GM23338 (cell line): ENCODE results near the gene EFCAB3. TPM values are rescaled to one million over a fixed set of nuclear protein-coding genes. Genes with fewer than 3 reads are reported as not detected.

Experiments used
- ATAC-seq: fragments of 200-7000 bp; cut with Tn5 transposase; 3 replicates; pipeline ENCODE4 v1.9.1; 2020
- DNase-seq: peaks from one replicate; pipeline ENCODE4 v3.0.0-alpha.2; 2015; ENCODE audit warnings: low spot score
- H2AFZ ChIP-seq: fragments of 200-600 bp; sonication (generic); 2 replicates; pipeline ENCODE4 v1.8.0; 2016; ENCODE audit warnings: antibody characterized with exemption, mild to moderate bottlenecking, moderate library complexity
- H3F3A ChIP-seq: fragments of 200-600 bp; sonication (generic); replicated peaks from 2 replicates; pipeline ENCODE4 v1.8.0; 2017; ENCODE audit warnings: antibody characterized with exemption, mixed run types, low read depth
- H3K27ac ChIP-seq: fragments of 200-600 bp; sonication (generic); 2 replicates; pipeline ENCODE4 v1.6.1; 2016; ENCODE audit warnings: low read depth
- H3K27me3 ChIP-seq: fragments of 200-600 bp; sonication (generic); 2 replicates; pipeline ENCODE4 v1.8.0; 2016; ENCODE audit warnings: mild to moderate bottlenecking, mixed run types, moderate library complexity; ENCODE audit not compliant: insufficient read depth
- H3K36me3 ChIP-seq: fragments of 200-600 bp; sonication (generic); 2 replicates; pipeline ENCODE4 v1.8.0; 2016; ENCODE audit warnings: mild to moderate bottlenecking; ENCODE audit not compliant: insufficient read depth
- H3K4me1 ChIP-seq: fragments of 200-600 bp; sonication (generic); 2 replicates; pipeline ENCODE4 v1.8.0; 2016; ENCODE audit warnings: mild to moderate bottlenecking, moderate library complexity; ENCODE audit not compliant: insufficient read depth
- H3K4me2 ChIP-seq: fragments of 200-600 bp; sonication (generic); 2 replicates; pipeline ENCODE4 v1.7.1; 2017; ENCODE audit warnings: mixed run types
- H3K4me3 ChIP-seq: fragments of 200-600 bp; sonication (generic); 2 replicates; pipeline ENCODE4 v1.6.1; 2016; ENCODE audit warnings: mixed run types
- H3K79me2 ChIP-seq: fragments of 200-600 bp; sonication (generic); replicated peaks from 2 replicates; pipeline ENCODE4 v1.8.0; 2017; ENCODE audit warnings: mild to moderate bottlenecking; ENCODE audit not compliant: insufficient read depth
- H3K9me2 ChIP-seq: fragments of 200-600 bp; sonication (generic); 2 replicates; pipeline ENCODE4 v1.8.0; 2017; ENCODE audit not compliant: insufficient read depth
- H4K20me1 ChIP-seq: fragments of 200-600 bp; sonication (generic); replicated peaks from 2 replicates; pipeline ENCODE4 v1.8.0; 2017; ENCODE audit warnings: mild to moderate bottlenecking; ENCODE audit not compliant: insufficient read depth
- H3K27ac Mint-ChIP-seq: 2 replicates; pipeline ENCODE4 v1.8.0; 2020; ENCODE audit warnings: inconsistent platforms, mild to moderate bottlenecking, moderate library complexity, mixed read lengths
- H3K27me3 Mint-ChIP-seq: 3 replicates; pipeline ENCODE4 v1.8.0; 2022; ENCODE audit warnings: low read depth, mild to moderate bottlenecking, moderate library complexity, mixed read lengths, inconsistent platforms; ENCODE audit not compliant: insufficient read depth, poor library complexity
- H3K36me3 Mint-ChIP-seq: 3 replicates; pipeline ENCODE4 v1.8.0; 2021; ENCODE audit warnings: low read depth, mild to moderate bottlenecking, inconsistent platforms, moderate library complexity, mixed read lengths
- H3K4me1 Mint-ChIP-seq: 3 replicates; pipeline ENCODE4 v1.8.0; 2020; ENCODE audit warnings: mild to moderate bottlenecking, inconsistent platforms, mixed read lengths
- H3K4me3 Mint-ChIP-seq: 3 replicates; pipeline ENCODE4 v1.8.0; 2021; ENCODE audit warnings: moderate library complexity, mild to moderate bottlenecking, inconsistent platforms, mixed read lengths
- H3K9me3 Mint-ChIP-seq: 3 replicates; pipeline ENCODE4 v1.8.0; 2020; ENCODE audit warnings: moderate library complexity, mild to moderate bottlenecking, inconsistent platforms, mixed read lengths
- JUNB ChIP-seq: IDR thresholded peaks from one replicate; pipeline ENCODE4 v1.6.1; 2016; ENCODE audit warnings: antibody characterized with exemption; ENCODE audit not compliant: unreplicated experiment
- NANOG ChIP-seq: IDR thresholded peaks from 2 replicates; pipeline ENCODE4 v1.6.1; 2016; ENCODE audit warnings: antibody characterized with exemption, borderline replicate concordance
- POLR2AphosphoS5 ChIP-seq: IDR thresholded peaks from 2 replicates; pipeline ENCODE4 v1.6.1; 2016; ENCODE audit warnings: antibody characterized with exemption, low read depth
- STAT1 ChIP-seq: IDR thresholded peaks from one replicate; pipeline ENCODE4 v1.6.1; 2016; ENCODE audit warnings: antibody characterized with exemption; ENCODE audit not compliant: unreplicated experiment
- ZNF114 ChIP-seq: fragments of 250-450 bp; sonication (Bioruptor Pico); IDR thresholded peaks from 2 replicates; pipeline ENCODE4 v1.5.0; 2020; ENCODE audit warnings: mild to moderate bottlenecking, moderate library complexity
- ZNF331 ChIP-seq: fragments of 250-450 bp; sonication (Bioruptor Pico); IDR thresholded peaks from 2 replicates; pipeline ENCODE4 v1.5.0; 2020; ENCODE audit warnings: low read depth, mild to moderate bottlenecking, moderate library complexity
- polyA plus RNA-seq: library from polyadenylated mRNA; unstranded; fragments of >200 nt; fragmentation: Nextera tagmentation; extraction: Ambion mirVana; gene quantifications from 2 replicates; pipeline ENCODE4 v1.2.1, GENCODE V29; 2016
- total RNA-seq: library from RNA; depleted of rRNA; stranded (reverse); fragments of >200 nt; shearing (Covaris generic); gene quantifications from 2 replicates; pipeline ENCODE4 v1.2.3, GENCODE V29; 2014
- TF ChIP-seq, protein P1 (sequence below): fragments of 250-450 bp; sonication (Bioruptor Pico); IDR thresholded peaks from 2 replicates; pipeline ENCODE4 v1.5.0; 2020; ENCODE audit warnings: mild to moderate bottlenecking, moderate library complexity
- TF ChIP-seq, protein P2 (sequence below): IDR thresholded peaks from 2 replicates; pipeline ENCODE4 v1.6.1; 2016; ENCODE audit warnings: antibody characterized with exemption

The EFCAB3 gene
- total and polyA plus RNA-seq, 2 experiments from 2014 or later, result not detected

DNA sequence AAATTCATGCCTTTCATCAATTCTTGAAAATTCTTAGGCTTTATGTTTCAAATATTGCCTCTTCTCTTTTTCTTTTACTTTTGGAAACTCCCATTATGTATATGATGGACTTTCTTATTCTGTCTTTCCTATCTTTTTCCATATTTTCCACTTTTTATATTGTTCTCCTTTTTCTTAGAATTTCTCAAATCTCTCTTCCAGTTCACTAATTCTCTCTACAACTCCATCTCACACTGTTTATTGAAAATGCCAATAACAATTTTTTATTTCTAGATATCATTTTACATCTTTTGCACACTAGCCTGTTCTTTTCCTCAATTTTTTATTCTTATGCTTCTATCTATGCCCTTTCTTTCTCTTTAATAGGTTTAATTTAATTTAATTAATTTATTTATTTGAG is 43.8 kb upstream of the EFCAB3 start (continued):
- TF ChIP-seq, protein P1, sequence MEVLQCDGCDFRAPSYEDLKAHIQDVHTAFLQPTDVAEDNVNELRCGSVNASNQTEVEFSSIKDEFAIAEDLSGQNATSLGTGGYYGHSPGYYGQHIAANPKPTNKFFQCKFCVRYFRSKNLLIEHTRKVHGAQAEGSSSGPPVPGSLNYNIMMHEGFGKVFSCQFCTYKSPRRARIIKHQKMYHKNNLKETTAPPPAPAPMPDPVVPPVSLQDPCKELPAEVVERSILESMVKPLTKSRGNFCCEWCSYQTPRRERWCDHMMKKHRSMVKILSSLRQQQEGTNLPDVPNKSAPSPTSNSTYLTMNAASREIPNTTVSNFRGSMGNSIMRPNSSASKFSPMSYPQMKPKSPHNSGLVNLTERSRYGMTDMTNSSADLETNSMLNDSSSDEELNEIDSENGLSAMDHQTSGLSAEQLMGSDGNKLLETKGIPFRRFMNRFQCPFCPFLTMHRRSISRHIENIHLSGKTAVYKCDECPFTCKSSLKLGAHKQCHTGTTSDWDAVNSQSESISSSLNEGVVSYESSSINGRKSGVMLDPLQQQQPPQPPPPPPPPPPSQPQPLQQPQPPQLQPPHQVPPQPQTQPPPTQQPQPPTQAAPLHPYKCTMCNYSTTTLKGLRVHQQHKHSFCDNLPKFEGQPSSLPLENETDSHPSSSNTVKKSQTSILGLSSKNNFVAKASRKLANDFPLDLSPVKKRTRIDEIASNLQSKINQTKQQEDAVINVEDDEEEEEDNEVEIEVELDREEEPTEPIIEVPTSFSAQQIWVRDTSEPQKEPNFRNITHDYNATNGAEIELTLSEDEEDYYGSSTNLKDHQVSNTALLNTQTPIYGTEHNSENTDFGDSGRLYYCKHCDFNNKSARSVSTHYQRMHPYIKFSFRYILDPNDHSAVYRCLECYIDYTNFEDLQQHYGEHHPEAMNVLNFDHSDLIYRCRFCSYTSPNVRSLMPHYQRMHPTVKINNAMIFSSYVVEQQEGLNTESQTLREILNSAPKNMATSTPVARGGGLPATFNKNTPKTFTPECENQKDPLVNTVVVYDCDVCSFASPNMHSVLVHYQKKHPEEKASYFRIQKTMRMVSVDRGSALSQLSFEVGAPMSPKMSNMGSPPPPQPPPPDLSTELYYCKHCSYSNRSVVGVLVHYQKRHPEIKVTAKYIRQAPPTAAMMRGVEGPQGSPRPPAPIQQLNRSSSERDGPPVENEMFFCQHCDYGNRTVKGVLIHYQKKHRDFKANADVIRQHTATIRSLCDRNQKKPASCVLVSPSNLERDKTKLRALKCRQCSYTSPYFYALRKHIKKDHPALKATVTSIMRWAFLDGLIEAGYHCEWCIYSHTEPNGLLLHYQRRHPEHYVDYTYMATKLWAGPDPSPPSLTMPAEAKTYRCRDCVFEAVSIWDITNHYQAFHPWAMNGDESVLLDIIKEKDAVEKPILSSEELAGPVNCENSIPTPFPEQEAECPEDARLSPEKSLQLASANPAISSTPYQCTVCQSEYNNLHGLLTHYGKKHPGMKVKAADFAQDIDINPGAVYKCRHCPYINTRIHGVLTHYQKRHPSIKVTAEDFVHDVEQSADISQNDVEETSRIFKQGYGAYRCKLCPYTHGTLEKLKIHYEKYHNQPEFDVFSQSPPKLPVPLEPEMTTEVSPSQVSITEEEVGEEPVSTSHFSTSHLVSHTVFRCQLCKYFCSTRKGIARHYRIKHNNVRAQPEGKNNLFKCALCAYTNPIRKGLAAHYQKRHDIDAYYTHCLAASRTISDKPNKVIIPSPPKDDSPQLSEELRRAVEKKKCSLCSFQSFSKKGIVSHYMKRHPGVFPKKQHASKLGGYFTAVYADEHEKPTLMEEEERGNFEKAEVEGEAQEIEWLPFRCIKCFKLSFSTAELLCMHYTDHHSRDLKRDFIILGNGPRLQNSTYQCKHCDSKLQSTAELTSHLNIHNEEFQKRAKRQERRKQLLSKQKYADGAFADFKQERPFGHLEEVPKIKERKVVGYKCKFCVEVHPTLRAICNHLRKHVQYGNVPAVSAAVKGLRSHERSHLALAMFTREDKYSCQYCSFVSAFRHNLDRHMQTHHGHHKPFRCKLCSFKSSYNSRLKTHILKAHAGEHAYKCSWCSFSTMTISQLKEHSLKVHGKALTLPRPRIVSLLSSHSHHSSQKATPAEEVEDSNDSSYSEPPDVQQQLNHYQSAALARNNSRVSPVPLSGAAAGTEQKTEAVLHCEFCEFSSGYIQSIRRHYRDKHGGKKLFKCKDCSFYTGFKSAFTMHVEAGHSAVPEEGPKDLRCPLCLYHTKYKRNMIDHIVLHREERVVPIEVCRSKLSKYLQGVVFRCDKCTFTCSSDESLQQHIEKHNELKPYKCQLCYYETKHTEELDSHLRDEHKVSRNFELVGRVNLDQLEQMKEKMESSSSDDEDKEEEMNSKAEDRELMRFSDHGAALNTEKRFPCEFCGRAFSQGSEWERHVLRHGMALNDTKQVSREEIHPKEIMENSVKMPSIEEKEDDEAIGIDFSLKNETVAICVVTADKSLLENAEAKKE (CRISPR knock-in tag), result no peak

DNA sequence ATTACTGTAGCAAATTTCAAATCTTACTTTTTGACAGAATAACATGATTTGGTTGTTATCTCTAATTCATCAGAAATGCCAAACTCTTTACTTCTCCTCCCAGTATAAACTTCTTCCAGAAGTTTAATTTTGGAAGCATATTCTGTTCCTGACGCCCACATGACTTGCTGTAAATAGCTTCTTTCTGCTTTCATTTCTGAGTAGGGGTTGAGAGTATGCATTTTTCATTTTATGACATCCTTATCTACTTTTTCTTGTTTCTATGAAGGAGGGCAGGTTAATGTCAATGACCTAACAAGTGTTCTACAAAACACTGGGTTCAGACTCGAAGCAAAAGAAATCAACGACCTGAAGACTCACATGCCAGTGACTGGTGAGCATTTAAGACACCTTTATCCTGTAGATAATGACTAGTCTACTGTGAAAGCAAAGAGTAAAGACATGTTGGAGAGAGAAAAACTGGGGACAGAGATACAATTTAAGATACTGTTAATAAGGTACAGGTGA is 36.5 kb upstream of the EFCAB3 start:
- H3K4me3 Mint-ChIP-seq, result no peak overlapping the region
- Histone ChIP-seq H3K27me3 (no peaks in the 10 kb centered on the region), H3K4me3 (no peak overlapping the region), H2AFZ (no peak overlapping the region), H3K27ac (no peak overlapping the region), H3F3A (no peaks in the 10 kb centered on the region), H3K79me2 (no peaks in the 10 kb centered on the region), H4K20me1 (no peaks in the 10 kb centered on the region), H3K4me2 (no peak overlapping the region), H3K36me3 (no peaks in the 10 kb centered on the region), H3K9me2 (no peaks in the 10 kb centered on the region), H3K4me1 (no peaks in the 10 kb centered on the region)
- H3K27ac Mint-ChIP-seq, result no peak overlapping the region
- ATAC-seq (no peak), DNase-seq (no peak)
- H3K4me1 Mint-ChIP-seq, result no peaks in the 10 kb centered on the region
- no peaks in the 10 kb centered on the region for H3K27me3 Mint-ChIP-seq
- peaks cover 5% of the 10 kb centered on the region; the same call in 1 of the 3 replicates for H3K36me3 Mint-ChIP-seq
- peaks cover 6% of the 10 kb centered on the region for H3K9me3 Mint-ChIP-seq
- TF ChIP-seq ZNF114 (CRISPR knock-in tag), result no peak
- no peak for TF ChIP-seq ZNF331
- TF ChIP-seq POLR2AphosphoS5, result no peak
- no peak for TF ChIP-seq NANOG
- TF ChIP-seq JUNB, result no peak
- TF ChIP-seq, protein P2, sequence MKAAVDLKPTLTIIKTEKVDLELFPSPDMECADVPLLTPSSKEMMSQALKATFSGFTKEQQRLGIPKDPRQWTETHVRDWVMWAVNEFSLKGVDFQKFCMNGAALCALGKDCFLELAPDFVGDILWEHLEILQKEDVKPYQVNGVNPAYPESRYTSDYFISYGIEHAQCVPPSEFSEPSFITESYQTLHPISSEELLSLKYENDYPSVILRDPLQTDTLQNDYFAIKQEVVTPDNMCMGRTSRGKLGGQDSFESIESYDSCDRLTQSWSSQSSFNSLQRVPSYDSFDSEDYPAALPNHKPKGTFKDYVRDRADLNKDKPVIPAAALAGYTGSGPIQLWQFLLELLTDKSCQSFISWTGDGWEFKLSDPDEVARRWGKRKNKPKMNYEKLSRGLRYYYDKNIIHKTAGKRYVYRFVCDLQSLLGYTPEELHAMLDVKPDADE, result no peak
- no peak for TF ChIP-seq STAT1
- TF ChIP-seq, protein P1 (CRISPR knock-in tag), result no peak
